ENCODE data around the gene CYP4F2. TPM values are rescaled to one million over a fixed set of nuclear protein-coding genes. Genes with fewer than 3 reads are reported as not detected.

The CYP4F2 gene
- total RNA-seq, 4 donors from 2014 or later: 0.98 TPM; not detected in 3

DNA sequence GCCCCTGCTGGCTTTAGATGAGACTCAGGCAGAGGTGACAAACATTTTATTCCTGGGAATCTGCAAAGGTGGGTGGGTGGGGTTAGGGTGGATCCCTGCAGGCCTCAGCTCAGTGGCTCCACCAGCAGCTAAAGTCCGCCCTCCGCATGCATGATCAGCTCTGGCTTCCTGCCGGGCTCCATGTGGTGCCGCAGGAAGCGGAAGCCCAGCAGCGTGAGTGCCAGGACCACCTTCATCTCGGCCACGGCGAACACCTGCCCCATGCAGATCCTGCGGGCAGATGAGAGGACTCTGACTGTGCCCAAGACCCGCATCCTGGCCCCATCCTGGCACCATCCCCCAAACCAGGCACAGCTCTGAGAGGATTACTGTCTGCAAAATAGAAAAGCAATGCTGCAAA is 26.3 kb downstream of the CYP4F2 start:
- H3K27me3 ChIP-seq: no peaks in the 10 kb centered on the region
- TF ChIP-seq POLR2A (IDR thresholded peaks at IDR 0.05): no peak
- TF ChIP-seq, protein P1, sequence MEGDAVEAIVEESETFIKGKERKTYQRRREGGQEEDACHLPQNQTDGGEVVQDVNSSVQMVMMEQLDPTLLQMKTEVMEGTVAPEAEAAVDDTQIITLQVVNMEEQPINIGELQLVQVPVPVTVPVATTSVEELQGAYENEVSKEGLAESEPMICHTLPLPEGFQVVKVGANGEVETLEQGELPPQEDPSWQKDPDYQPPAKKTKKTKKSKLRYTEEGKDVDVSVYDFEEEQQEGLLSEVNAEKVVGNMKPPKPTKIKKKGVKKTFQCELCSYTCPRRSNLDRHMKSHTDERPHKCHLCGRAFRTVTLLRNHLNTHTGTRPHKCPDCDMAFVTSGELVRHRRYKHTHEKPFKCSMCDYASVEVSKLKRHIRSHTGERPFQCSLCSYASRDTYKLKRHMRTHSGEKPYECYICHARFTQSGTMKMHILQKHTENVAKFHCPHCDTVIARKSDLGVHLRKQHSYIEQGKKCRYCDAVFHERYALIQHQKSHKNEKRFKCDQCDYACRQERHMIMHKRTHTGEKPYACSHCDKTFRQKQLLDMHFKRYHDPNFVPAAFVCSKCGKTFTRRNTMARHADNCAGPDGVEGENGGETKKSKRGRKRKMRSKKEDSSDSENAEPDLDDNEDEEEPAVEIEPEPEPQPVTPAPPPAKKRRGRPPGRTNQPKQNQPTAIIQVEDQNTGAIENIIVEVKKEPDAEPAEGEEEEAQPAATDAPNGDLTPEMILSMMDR (IDR thresholded peaks at IDR 0.05 in 4 of 5, conservative IDR thresholded peaks at IDR 0.05 in 1 of 5): no peak
- no peaks in the 10 kb centered on the region for H3K4me1 ChIP-seq
- intact Hi-C loops (cut with DNase I; ENCODE audit: low total_unique reads) (no loop called here), in situ Hi-C loops (cut with MboI; ENCODE audit: low sequenced_read_pairs in 4 of 4) (loop anchor here in 1 of 4 donors (10.0 kb wide), 1 partner anchor 247 kb away; no protein-coding TSS in a partner anchor)
- no peak overlapping the region for H3K27ac ChIP-seq
- H3K4me3 ChIP-seq: no peak overlapping the region
- DNase-seq (no peak), ATAC-seq (no peak)
- H3K36me3 ChIP-seq: no peaks in the 10 kb centered on the region
- no peaks in the 10 kb centered on the region for H3K9me3 ChIP-seq

DNA sequence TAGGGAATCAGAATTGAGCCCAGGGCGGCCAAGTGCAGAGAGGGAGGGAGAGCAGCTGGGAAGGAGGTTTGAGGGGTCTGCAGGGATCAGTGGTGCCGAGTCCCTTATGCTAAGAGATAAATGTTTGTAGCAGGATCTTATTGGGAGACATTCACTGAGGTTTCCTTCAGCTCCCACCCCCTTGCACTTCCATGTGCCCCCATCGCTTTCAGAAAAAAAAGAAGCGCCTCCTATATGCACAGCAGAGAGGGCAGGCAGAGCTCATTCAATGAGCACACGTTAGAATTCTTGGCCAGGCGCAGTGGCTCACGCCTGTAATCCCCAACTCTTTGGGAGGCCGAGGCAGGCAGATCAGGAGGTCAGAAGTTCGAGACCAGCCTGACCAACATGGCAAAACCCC is 28.0 kb downstream of the CYP4F2 start:
- H3K4me3 ChIP-seq: no peak overlapping the region
- H3K4me1 ChIP-seq: no peaks in the 10 kb centered on the region
- H3K36me3 ChIP-seq: no peaks in the 10 kb centered on the region
- intact Hi-C loops (cut with DNase I; ENCODE audit: low total_unique reads) (no loop called here), in situ Hi-C loops (cut with MboI; ENCODE audit: low sequenced_read_pairs in 4 of 4) (loop anchor here in 1 of 4 donors (10.0 kb wide), 1 partner anchor 245 kb away; no protein-coding TSS in a partner anchor)
- TF ChIP-seq, protein P1 (IDR thresholded peaks at IDR 0.05 in 4 of 5, conservative IDR thresholded peaks at IDR 0.05 in 1 of 5): no peak
- TF ChIP-seq POLR2A (IDR thresholded peaks at IDR 0.05): no peak
- H3K9me3 ChIP-seq: no peaks in the 10 kb centered on the region
- H3K27ac ChIP-seq: no peak overlapping the region
- H3K27me3 ChIP-seq: no peaks in the 10 kb centered on the region
- DNase-seq: no peak
- no peak for ATAC-seq

DNA sequence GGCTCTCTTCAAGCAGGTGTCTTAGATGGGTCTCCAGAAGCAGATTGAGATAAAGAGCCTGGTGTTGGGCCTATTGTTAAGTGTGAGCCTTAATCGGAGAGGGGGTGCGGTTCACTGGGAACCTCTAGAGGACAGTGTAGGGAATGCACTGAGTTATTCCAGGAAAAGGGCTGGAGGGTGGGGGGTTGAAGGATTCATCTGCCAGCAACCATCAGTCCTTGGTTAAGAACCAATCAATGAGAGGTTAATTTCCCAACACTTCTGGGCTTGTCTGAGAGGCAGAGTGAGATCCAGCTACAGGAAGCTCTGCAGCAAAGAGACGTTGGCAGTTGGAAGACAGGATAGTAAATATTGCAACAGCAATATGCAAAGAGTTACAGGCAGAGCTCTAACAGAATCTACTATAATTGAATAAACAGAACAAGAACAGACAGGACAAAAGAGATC is 28.7 kb downstream of the CYP4F2 start:
- H3K27me3 ChIP-seq: no peaks in the 10 kb centered on the region
- H3K36me3 ChIP-seq: no peaks in the 10 kb centered on the region
- no peak for ATAC-seq
- in situ Hi-C loops (cut with MboI; ENCODE audit: low sequenced_read_pairs in 4 of 4) (no loop called here), intact Hi-C loops (cut with DNase I; ENCODE audit: low total_unique reads) (no loop called here)
- H3K4me1 ChIP-seq: no peaks in the 10 kb centered on the region
- TF ChIP-seq POLR2A (IDR thresholded peaks at IDR 0.05): no peak
- TF ChIP-seq, protein P1 (IDR thresholded peaks at IDR 0.05 in 4 of 5, conservative IDR thresholded peaks at IDR 0.05 in 1 of 5): peak in 3 of 5 experiments; percentile 32 to 42 (median 40)
- DNase-seq: no peak
- no peak overlapping the region for H3K27ac ChIP-seq
- H3K9me3 ChIP-seq: no peaks in the 10 kb centered on the region
- no peak overlapping the region for H3K4me3 ChIP-seq

DNA sequence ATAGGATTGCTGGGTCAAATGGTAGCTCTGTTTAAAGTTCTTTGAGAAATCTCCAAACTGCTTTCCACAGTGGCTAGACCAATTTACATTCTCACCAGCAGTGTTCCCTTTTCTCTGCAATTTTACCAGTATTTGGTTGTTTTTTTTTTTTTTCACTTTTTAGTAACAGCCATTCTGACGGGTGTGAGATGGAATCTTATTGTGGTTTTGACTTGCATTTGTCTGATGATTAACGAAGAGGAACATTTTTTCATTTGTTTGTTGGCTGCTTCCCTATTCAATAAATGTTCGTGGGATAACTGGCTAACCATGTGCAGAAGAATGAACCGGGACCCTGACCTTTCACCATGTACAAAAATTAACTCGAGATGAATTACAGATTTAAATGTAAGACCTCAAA is 31.2 kb downstream of the CYP4F2 start:
- H3K27me3 ChIP-seq: no peaks in the 10 kb centered on the region
- ATAC-seq: no peak
- no peak overlapping the region for H3K27ac ChIP-seq
- no peaks in the 10 kb centered on the region for H3K36me3 ChIP-seq
- H3K4me1 ChIP-seq: no peaks in the 10 kb centered on the region
- intact Hi-C loops (cut with DNase I; ENCODE audit: low total_unique reads) (no loop called here), in situ Hi-C loops (cut with MboI; ENCODE audit: low sequenced_read_pairs in 4 of 4) (no loop called here)
- no peaks in the 10 kb centered on the region for H3K9me3 ChIP-seq
- H3K4me3 ChIP-seq: no peak overlapping the region
- no peak for DNase-seq
- TF ChIP-seq, protein P1 (IDR thresholded peaks at IDR 0.05 in 4 of 5, conservative IDR thresholded peaks at IDR 0.05 in 1 of 5): no peak
- TF ChIP-seq POLR2A (IDR thresholded peaks at IDR 0.05): no peak

DNA sequence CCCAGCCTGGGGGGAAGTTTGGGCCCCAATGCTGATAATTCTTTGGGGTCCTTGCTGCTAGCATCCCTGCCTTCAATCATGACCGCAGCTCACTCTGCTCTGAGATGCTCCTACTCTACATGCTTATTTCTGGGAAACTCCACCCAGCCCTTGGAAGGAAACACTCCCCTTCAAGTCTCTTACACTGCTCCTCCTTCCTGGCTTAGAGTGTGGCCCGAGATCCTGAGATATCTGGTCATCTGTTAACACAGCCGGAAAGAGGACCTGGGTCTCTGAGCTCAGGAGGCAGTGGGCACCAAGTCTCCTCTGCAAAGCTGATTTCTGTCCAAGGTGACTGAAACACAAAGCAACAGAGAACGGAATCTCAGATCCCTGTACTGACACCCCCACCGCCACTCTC is 33.0 kb downstream of the CYP4F2 start:
- in situ Hi-C loops (cut with MboI; ENCODE audit: low sequenced_read_pairs in 4 of 4) (no loop called here), intact Hi-C loops (cut with DNase I; ENCODE audit: low total_unique reads) (no loop called here)
- Histone ChIP-seq H3K4me3 (no peak overlapping the region), H3K4me1 (no peaks in the 10 kb centered on the region), H3K36me3 (no peaks in the 10 kb centered on the region), H3K9me3 (no peaks in the 10 kb centered on the region), H3K27ac (no peak overlapping the region), H3K27me3 (no peaks in the 10 kb centered on the region)
- ATAC-seq (no peak), DNase-seq (no peak)
- TF ChIP-seq POLR2A (IDR thresholded peaks at IDR 0.05): no peak
- TF ChIP-seq, protein P1 (IDR thresholded peaks at IDR 0.05 in 4 of 5, conservative IDR thresholded peaks at IDR 0.05 in 1 of 5): no peak
